HL-60 (cell line): ENCODE results near the gene NET1.

Experiments
- DNase-seq, 2 experiments: peaks; one replicate each; pipeline ENCODE4 v3.0.0-alpha.2; 2010 to 2020; ENCODE audit warnings: low read depth in 1 of 2, low spot score in 1 of 2
- H3K27ac ChIP-seq: fragments of 250-450 bp; sonication (Bioruptor Pico); replicated peaks from 2 replicates; pipeline ENCODE4 v1.5.1; 2020; ENCODE audit warnings: mild to moderate bottlenecking, moderate library complexity
- H3K27me3 ChIP-seq: fragments of 250-450 bp; sonication (Bioruptor Pico); 2 replicates; pipeline ENCODE4 v1.5.1; 2021; ENCODE audit warnings: mild to moderate bottlenecking, moderate library complexity; ENCODE audit not compliant: insufficient read depth, poor library complexity, severe bottlenecking
- H3K4me3 ChIP-seq: replicated peaks from 2 replicates; pipeline ENCODE4 v1.5.1; 2011; ENCODE audit warnings: mild to moderate bottlenecking, control low read depth, low read length; ENCODE audit not compliant: insufficient read depth
- CTCF ChIP-seq: IDR thresholded peaks from one replicate; pipeline ENCODE4 v1.5.1; 2011; ENCODE audit warnings: low read length, control low read depth, inconsistent platforms; ENCODE audit not compliant: insufficient read depth
- GABPA ChIP-seq: IDR thresholded peaks from 2 replicates; pipeline ENCODE4 v1.6.1; 2012; ENCODE audit warnings: low read depth
- POLR2AphosphoS5 ChIP-seq: IDR thresholded peaks from 2 replicates; pipeline ENCODE4 v1.6.1; 2012; ENCODE audit warnings: low read depth
- REST ChIP-seq: IDR thresholded peaks from 2 replicates; pipeline ENCODE4 v1.6.1; 2012; ENCODE audit warnings: low read depth; ENCODE audit not compliant: insufficient replicate concordance
- SPI1 ChIP-seq: IDR thresholded peaks from 2 replicates; pipeline ENCODE4 v1.6.1; 2012; ENCODE audit warnings: low read depth, mild to moderate bottlenecking, borderline replicate concordance

The NET1 gene

GRCh38 chr10:5485948-5486852 lies 73.8 kb downstream of the NET1 start:
- no peak overlapping the region for H3K27ac ChIP-seq

GRCh38 chr10:5486853-5487235 lies 74.5 kb downstream of the NET1 start:
- no peak overlapping the region for H3K4me3 ChIP-seq
- H3K27me3 ChIP-seq = no peaks in the 10 kb centered on the region
- no peak for TF ChIP-seq REST
- TF ChIP-seq POLR2AphosphoS5 = no peak
- no peak for TF ChIP-seq SPI1
- TF ChIP-seq CTCF = no peak
- no peak for TF ChIP-seq GABPA
- H3K27ac ChIP-seq = no peak overlapping the region
- no peak for DNase-seq

More at GRCh38 chr10:5485948-5486852, 73.8 kb downstream of the NET1 start:
- TF ChIP-seq POLR2AphosphoS5 = no peak
- TF ChIP-seq GABPA = no peak
- TF ChIP-seq REST = no peak
- TF ChIP-seq SPI1 = no peak
- no peak for TF ChIP-seq CTCF
- Histone ChIP-seq H3K27me3 (no peaks in the 10 kb centered on the region), H3K4me3 (no peak overlapping the region)
- no peak for DNase-seq

- H3K27ac ChIP-seq = no peak overlapping the region
- TF ChIP-seq GABPA (no peak), POLR2AphosphoS5 (no peak), CTCF (no peak)
- no peak for DNase-seq
- H3K4me3 ChIP-seq = no peak overlapping the region
- H3K27me3 ChIP-seq = no peaks in the 10 kb centered on the region
Observed at GRCh38 chr10:5488272-5489161, 76.2 kb downstream of the NET1 start.
